ENCODE data around the gene MRPL1. TPM values are rescaled to one million over a fixed set of nuclear protein-coding genes. Genes with fewer than 3 reads are reported as not detected.

The MRPL1 gene
- total and polyA plus RNA-seq, 2 of the 13 experiments (the other 11 are each of a cell fraction or from before 2014, with no cell fraction given) = 23.3 to 61.5 TPM

GRCh38 chr4:77818073-77818601 lies 44.5 kb upstream of the MRPL1 start (continued):
- peak; percentile 16; the same call in 1 of the 2 replicates for TF ChIP-seq KAT8 (CRISPR knock-in tag; IDR thresholded peaks at IDR 0.05)
- TF ChIP-seq ZGPAT (CRISPR knock-in tag; IDR thresholded peaks at IDR 0.05) = peak; percentile 12; the same call in 1 of the 2 replicates
- TF ChIP-seq MEIS1 (CRISPR knock-in tag; IDR thresholded peaks at IDR 0.05; ENCODE audit: borderline replicate concordance) = peak; percentile 51; the same call in 1 of the 2 replicates
- TF ChIP-seq REXO4 (CRISPR knock-in tag; IDR thresholded peaks at IDR 0.05; ENCODE audit: borderline replicate concordance) = no peak
- no peak for TF ChIP-seq FIP1L1 (IDR thresholded peaks at IDR 0.05; ENCODE audit: borderline replicate concordance, insufficient read depth, low read depth, low read length)
- TF ChIP-seq ZNF256 (CRISPR knock-in tag; conservative IDR thresholded peaks at IDR 0.05) = no peak
- 0 out of 2 replicates have a peak, but pooled peaks have one; percentile 25 for TF ChIP-seq IRF9 (CRISPR knock-in tag; IDR thresholded peaks at IDR 0.05; ENCODE audit: borderline replicate concordance)
- no peak for TF ChIP-seq CHD4 (IDR thresholded peaks at IDR 0.05; ENCODE audit: borderline replicate concordance, low read length)
- peak; percentile 64; the same call in 1 of the 2 replicates for TF ChIP-seq ARID2 (CRISPR knock-in tag; IDR thresholded peaks at IDR 0.05; ENCODE audit: borderline replicate concordance)
- peak; percentile 54; the same call in 1 of the 2 replicates for TF ChIP-seq HDAC2 (CRISPR knock-in tag; IDR thresholded peaks at IDR 0.05)
- 0 out of 2 replicates have a peak, but pooled peaks have one; percentile 38 for TF ChIP-seq MTF2 (CRISPR knock-in tag; IDR thresholded peaks at IDR 0.05; ENCODE audit: borderline replicate concordance)
- TF ChIP-seq SALL1 (CRISPR knock-in tag; IDR thresholded peaks at IDR 0.05) = peak; percentile 28; the same call in 1 of the 2 replicates
- TF ChIP-seq RFX1 (IDR thresholded peaks at IDR 0.05) = no peak
- TF ChIP-seq FOSL2 (CRISPR knock-in tag; IDR thresholded peaks at IDR 0.05) = 0 out of 2 replicates have a peak, but pooled peaks have one; percentile 4
